C4-2B (cell line): ENCODE results near the gene CPLX4.

ENCODE experiments used
- H3K27ac ChIP-seq: fragments of 450-650 bp; 2 replicates; pipeline ENCODE4 v1.5.1; 2017
- CTCF ChIP-seq: fragments of 450-650 bp; conservative IDR thresholded peaks from 2 replicates; pipeline ENCODE4 v1.5.1; 2017; ENCODE audit warnings: mild to moderate bottlenecking
- ZFX ChIP-seq: fragments of 450-650 bp; IDR thresholded peaks from 2 replicates; pipeline ENCODE4 v1.6.1; 2017

The CPLX4 gene

DNA sequence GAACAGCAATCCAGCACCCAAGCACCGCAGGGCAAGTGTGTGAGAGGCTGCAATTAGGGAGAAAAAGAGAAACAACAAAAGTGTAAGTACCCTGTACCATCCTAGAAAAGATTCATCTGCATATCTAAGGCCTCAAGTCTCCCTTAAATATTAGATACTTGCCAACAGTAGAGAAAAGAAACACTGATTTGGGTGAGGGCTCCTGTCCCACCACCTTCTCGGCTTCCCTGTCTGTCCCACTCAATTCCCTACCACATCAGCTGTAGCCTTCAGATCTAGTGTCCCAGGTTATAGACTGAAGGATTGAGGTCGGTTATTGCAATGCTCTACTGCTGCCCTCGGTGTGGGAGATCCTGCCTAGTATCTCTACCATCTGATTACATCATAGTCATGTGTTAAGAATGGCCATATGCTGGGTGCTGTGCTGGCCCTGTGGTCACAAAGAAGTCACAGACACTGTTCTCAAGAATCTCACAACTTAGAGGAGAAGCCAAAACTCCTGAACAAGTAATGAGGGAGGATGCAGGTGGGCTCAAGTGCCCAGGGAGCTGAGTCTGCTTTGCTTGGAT is 47.7 kb downstream of the CPLX4 start:
- H3K27ac ChIP-seq: no peak overlapping the region
- TF ChIP-seq CTCF (no peak), ZFX (no peak)

DNA sequence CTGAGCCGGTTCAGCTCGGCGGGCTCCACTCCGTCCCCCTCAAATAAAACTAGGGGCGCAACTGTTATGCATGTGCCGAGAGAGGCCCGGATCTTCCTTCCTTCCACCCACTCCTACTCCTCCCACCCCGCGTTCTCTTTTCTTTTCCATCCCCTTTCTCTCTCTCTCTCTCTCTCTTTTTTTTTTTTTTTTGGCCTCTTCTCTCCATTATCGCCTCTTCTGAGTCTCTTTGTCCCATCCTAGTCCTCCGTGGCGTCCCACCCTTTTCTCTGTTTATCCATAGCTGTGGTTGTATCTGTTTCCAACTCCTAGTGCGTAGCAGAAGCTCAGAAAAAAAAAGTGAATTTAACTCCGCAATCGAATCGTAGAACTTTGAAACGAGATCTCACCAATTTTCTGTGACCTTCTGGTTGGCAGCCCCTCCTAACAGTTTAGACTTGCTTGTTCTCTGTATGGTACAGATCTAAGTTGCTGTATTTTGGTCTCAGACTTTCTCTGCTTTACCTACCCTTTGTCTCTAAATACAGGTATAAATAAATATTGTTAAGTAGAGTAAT is 48.8 kb downstream of the CPLX4 start:
- no peak overlapping the region for H3K27ac ChIP-seq
- TF ChIP-seq CTCF (no peak), ZFX (no peak)

- TF ChIP-seq CTCF: peak; percentile 13; the same call in 1 of the 2 replicates
- TF ChIP-seq ZFX: no peak
- no peak overlapping the region for H3K27ac ChIP-seq
These were observed 49.5 kb downstream of the CPLX4 start for GRCh38 chr18:59268721-59269562.

- no peak overlapping the region for H3K27ac ChIP-seq
- TF ChIP-seq ZFX (no peak), CTCF (no peak)
These were observed 50.2 kb downstream of the CPLX4 start for GRCh38 chr18:59268127-59268720.

GRCh38 chr18:59267503-59268126 is 50.8 kb downstream of the CPLX4 start:
- no peak overlapping the region for H3K27ac ChIP-seq
- TF ChIP-seq CTCF: no peak
- no peak for TF ChIP-seq ZFX

GRCh38 chr18:59266886-59267502 is 51.5 kb downstream of the CPLX4 start:
- no peak overlapping the region for H3K27ac ChIP-seq
- TF ChIP-seq CTCF: no peak
- TF ChIP-seq ZFX: no peak
